HepG2 (cell line): ENCODE results near the gene KCNQ5.

Experiments
- CTCF ChIP-seq: sonication (generic); formaldehyde crosslinking; IDR thresholded peaks from 2 replicates; pipeline ENCODE4 v1.5.0; 2020; ENCODE audit warnings: mild to moderate bottlenecking, missing genetic modification reagents, moderate library complexity
- ISL2 ChIP-seq: sonication (generic); formaldehyde crosslinking; IDR thresholded peaks from 2 replicates; pipeline ENCODE4 v1.5.0; 2020; ENCODE audit warnings: missing genetic modification reagents
- ISX ChIP-seq: sonication (generic); formaldehyde crosslinking; conservative IDR thresholded peaks from 2 replicates; pipeline ENCODE4 v1.5.0; 2020; ENCODE audit warnings: missing genetic modification reagents
- TCF7L2 ChIP-seq: IDR thresholded peaks from 2 replicates; pipeline ENCODE4 v1.6.1; 2011; ENCODE audit warnings: mild to moderate bottlenecking, low read depth, low read length, moderate library complexity
- ZBTB33 ChIP-seq: sonication (generic); formaldehyde crosslinking; IDR thresholded peaks from 2 replicates; pipeline ENCODE4 v1.4.0; 2020; ENCODE audit warnings: missing genetic modification reagents

GRCh38 chr6:72683797-72684196, 61.9 kb downstream of the KCNQ5 start:
- no peak for TF ChIP-seq CTCF (CRISPR knock-in tag)
- no peak for TF ChIP-seq TCF7L2
- TF ChIP-seq ZBTB33 (CRISPR knock-in tag), result no peak
- no peak for TF ChIP-seq ISX (CRISPR knock-in tag)
- TF ChIP-seq ISL2, result no peak
